GM12872 (cell line): ENCODE data around the gene CHD2.
A peak's percentile ranks its signal among the peaks of the same experiment; 100 is the strongest.

ENCODE experiments used
- CTCF ChIP-seq: IDR thresholded peaks from 3 replicates; pipeline ENCODE4 v1.5.1; 2011; ENCODE audit warnings: low read depth, mild to moderate bottlenecking, low read length, moderate library complexity; ENCODE audit not compliant: insufficient read depth

The CHD2 gene

GRCh38 chr15:93026380-93026817, 126.3 kb downstream of the CHD2 start:
- TF ChIP-seq CTCF, result no peak

GRCh38 chr15:93027413-93027812, 127.3 kb downstream of the CHD2 start:
- no peak for TF ChIP-seq CTCF

GRCh38 chr15:93028111-93028631, 128.0 kb downstream of the CHD2 start:
- no peak for TF ChIP-seq CTCF

- TF ChIP-seq CTCF, result no peak
Observed at GRCh38 chr15:93028632-93029213, 128.6 kb downstream of the CHD2 start.

DNA sequence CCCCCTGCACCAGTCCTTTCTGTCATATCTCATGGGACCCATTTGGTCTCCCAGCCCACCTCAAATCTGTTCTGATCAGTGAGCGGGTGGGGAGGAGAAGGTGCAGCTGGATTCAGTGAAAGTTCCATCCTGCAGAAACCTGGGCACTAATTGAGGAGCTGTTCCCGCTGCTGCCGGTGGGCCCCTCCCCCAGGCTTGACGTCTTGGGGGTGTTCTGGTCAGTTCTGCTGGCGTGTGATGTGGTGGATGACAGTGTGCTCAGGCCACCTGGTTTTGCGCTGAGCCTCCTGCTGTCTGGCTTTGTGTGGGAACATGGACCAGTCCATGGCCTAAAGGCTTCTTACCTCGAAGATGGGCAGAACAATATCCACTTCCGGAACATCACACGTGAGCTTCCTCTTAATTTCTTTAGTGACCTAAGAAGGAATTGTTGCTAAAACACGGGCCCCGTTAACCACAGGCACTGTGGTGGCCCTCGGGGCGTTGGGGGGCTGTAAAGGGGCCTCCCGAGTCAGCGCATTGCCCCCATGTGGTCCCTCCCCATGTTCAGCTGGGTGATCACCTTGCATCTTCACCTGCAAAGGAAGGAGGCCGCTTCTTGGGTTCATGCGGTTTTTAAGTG, 129.2 kb downstream of the CHD2 start:
- TF ChIP-seq CTCF, result no peak

DNA sequence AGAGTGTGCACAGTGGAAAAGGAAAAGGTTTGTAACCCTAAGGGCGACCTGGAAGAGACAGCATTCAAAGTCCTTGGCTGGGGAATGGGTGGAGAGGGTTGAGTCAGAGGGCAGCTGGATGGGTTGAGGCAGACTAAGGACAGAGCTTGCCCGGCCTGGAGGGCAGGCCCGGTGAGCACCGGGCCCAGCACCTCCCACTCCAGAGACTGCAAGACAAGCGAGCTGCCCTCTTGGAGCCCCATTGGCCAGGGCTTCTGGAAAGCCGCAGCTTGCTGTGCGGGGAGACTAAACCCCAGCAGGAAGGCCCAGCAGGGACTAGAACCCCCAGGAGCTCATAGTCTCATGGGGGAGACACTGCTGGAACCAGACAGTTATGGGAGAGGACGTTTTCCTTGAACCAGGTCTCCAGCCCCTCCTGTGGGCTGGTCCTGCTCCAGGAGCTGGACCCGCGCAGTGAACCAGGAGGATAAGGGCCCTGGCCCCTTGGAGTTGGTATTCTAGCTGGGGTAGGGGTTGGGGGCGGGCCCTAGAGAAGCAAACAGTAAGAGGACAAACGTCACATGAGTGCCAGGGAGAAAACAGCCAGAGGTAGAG, 129.8 kb downstream of the CHD2 start:
- no peak for TF ChIP-seq CTCF

DNA sequence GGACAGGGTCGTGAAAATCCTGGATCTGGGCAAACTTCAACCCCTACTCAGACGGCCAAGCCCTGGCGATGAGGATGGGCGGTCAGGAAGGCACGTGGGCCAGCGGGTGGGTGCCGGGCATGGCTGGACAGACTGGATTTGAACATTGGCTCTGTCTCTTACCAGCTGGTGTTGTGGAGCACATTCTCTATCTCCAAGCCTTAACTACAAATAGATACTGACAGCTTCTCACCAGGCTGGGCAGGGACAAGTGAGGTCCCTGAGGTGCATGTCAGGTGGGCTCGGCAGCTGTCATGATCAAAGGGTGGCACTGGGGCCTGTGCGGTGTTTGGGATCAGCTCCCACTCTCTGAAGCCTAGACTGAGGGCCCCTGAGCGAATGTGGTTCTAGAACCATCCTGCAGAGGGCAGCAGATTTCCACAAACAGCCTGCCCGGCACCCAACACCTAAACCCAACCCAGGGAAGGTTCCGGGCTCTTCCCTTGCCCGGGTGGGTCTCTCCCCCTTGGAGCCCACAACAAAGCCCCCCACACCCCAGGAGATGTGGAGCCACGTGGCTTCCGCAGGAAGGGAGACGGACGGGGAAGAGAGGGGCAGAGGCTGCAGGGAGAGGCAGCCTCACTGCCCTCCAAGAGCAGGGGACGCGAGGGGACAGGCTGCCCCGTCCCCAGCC, 130.4 kb downstream of the CHD2 start:
- peak; percentile 90 for TF ChIP-seq CTCF
